ENCODE data around the gene PTPN21. TPM values are rescaled to one million over a fixed set of nuclear protein-coding genes. Genes with fewer than 3 reads are reported as not detected.
"Not testable (repeated sequence)": the region's sequence is repeated elsewhere in the genome, so short reads cannot be mapped to it uniquely, and the experiment has no call there.

The PTPN21 gene
- total RNA-seq, 1 donor from 2014 or later = 31.3 TPM

DNA sequence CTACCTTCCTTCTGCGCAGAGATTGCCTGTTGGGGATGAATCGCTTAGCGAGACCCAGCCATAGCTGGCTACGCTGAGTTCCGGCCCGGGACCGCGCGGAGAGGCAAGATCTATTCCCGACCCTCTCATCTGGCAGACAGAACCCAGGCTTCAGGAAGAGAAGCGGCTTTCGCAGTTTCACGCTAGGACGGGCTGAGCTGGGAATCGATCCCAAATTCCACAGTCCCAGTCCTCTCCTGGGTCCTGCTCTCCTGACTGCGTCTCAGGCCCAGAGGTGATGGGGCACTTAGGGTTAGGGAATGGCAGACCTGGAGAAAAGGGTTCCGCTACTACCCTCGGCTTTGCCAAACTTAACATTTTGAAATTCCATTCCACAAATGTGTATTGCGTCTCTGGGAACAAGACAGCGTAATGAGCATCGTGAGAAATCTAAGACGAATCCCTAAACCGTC lies 2.8 kb downstream of the PTPN21 start:
- DNase-seq = peak; percentile 51

- peak; percentile 89 for DNase-seq
Observed at GRCh38 chr14:88551094-88551870, 3.5 kb downstream of the PTPN21 start.

DNA sequence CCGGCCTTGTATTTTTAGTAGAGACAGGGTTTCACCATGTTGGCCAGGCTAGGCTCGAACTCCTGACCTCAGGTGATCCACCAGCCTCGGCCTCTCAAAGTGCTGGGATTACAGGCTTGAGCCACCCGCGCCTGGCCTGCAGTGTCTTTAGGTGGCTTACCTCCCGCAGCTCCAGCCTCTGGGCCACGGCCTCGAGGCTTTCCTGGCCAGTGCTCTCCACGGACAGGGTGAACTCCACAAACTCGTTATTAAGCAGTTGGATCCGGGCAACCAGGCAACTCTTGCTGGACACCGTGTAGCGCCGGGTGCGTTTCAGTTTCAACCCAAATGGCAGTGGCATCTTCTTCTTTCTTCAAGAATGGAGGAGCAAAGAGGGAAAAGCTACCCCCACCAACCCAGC lies 4.7 kb downstream of the PTPN21 start:
- DNase-seq = no peak

GRCh38 chr14:88547386-88547780 lies 7.4 kb downstream of the PTPN21 start:
- no peak for DNase-seq

- peak; percentile 29 for DNase-seq
Observed at GRCh38 chr14:88546621-88547385, 8.0 kb downstream of the PTPN21 start.

GRCh38 chr14:88545256-88545655 lies 9.6 kb downstream of the PTPN21 start:
- no peak for DNase-seq

- no peak for DNase-seq
Observed at GRCh38 chr14:88542857-88543795, 11.7 kb downstream of the PTPN21 start.

DNA sequence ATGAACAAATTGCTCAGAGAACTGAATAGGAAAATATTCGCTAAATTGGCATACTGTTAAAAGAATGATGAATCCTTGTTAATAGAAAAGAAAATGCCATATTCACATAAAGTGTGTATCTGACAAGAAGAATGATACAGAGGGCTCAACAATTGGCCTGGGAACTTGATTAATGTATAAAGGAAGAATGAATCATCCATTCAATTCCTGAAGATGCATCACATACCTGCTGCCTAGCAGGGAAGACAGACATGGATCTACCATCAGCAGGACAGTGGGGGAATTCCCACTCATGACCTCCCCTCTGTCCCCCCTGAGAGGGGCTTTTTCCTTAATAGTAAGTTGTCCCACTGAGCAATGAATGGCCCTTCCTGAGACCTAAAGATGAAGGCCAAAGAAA lies 13.5 kb downstream of the PTPN21 start:
- DNase-seq = no peak

GRCh38 chr14:88535813-88536212 lies 19.0 kb downstream of the PTPN21 start:
- no peak for DNase-seq

DNA sequence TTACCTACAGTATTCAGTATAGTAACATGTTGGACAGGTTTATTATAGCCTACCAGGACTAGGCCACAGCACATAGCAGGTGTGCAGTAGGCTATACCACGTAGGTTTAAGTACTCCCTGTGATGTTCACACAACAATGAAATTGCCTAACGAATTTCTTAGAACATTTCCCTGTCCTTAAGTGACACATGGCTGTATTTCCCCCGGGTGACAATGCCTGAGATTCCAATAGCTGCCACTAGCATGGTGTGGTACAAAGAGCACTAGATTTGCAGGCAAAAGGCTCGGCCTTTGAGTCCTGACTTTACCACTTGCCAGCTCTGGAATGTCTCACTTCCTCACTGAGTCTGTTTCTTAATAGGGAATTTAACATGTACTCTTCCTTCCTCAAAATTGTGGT lies 19.7 kb downstream of the PTPN21 start:
- no peak for DNase-seq

- DNase-seq = no peak
Observed at GRCh38 chr14:88533064-88533602, 21.7 kb downstream of the PTPN21 start.

DNA sequence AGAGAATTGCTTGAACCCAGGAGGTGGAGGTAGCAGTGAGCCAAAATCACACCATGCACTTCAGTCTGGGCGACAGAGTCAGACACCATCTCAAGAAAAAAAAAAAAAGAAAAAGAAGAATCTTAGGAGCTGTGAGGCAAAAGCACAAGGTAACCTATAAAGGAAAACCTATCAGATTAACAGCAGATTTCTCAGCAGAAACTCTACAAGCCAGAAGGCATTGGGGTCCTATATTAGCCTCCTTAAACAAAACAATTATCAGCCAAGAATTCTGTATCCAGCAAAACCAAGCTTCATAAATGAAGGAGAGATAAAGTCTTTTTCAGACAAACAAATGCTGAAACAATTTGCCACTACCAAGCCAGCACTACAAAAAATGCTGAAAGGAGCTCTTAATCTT lies 24.9 kb downstream of the PTPN21 start:
- DNase-seq = not testable (repeated sequence)

GRCh38 chr14:88522393-88522792 lies 32.4 kb downstream of the PTPN21 start:
- DNase-seq = peak; percentile 8

- DNase-seq = no peak
Observed at GRCh38 chr14:88521818-88522217, 33.0 kb downstream of the PTPN21 start.

DNA sequence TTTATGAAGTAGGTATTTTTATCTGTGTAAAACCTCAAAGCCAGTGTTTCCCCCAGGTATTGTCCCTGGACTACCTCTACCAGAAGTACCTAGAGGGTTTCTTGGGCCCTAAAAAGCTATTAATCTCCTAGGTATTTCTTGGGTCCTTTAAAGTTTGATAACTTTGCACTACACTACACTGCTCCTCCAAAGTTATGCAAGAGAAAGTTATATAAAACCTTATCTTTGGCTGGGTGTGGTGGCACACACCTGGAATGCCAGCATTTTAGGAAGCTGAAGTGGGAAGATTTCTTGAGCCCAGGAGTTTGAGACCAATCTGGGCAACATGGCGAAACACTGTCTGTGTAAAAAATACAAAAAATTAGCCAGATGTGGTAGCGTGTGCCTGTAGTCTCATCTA lies 34.9 kb downstream of the PTPN21 start:
- DNase-seq = no peak

- no peak for DNase-seq
Observed at GRCh38 chr14:88518592-88519512, 36.0 kb downstream of the PTPN21 start.

- DNase-seq = no peak
Observed at GRCh38 chr14:88516861-88517357, 37.9 kb downstream of the PTPN21 start.

GRCh38 chr14:88515499-88516221 lies 39.1 kb downstream of the PTPN21 start:
- DNase-seq = no peak

DNA sequence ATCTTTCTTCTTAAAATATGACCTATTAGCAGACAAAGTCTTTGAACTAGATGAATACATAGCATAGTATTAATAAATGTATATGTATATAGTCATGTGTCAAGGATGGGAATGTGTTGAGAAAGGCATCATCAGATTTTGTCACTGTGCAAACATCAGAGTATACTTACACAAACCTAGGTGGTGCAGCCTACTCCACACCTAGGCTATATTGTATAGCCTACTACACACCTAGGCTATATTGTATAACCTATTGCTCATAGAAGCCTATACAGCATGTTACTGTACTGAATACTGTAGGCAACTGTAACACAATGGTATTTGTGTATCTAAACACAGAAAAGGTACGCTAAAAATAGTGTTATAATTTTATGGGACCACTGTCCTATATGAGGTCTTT lies 47.6 kb downstream of the PTPN21 start:
- no peak for DNase-seq

DNA sequence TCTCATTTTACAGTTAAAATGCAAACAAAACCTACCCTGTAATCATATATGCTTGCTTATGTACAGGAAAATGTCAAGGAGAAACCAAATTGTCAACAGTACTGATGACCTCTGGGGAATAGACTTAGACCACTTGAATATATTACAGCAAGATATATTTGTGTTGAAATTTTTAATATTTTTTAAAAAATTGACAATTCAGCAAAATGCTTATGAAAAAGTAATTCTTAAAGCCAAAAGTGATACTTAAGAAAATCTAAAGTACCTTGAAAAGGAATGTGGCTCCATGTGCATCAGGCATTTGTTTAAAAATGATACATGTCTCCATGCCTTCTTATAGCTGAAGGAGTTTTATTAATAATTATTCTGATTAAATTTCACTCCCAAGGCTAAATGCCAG lies 49.2 kb downstream of the PTPN21 start:
- no peak for DNase-seq

Measured in tongue (tissue), 2 donors.